Measurements from ENCODE around the gene ADD2.

Gene ADD2

DNA sequence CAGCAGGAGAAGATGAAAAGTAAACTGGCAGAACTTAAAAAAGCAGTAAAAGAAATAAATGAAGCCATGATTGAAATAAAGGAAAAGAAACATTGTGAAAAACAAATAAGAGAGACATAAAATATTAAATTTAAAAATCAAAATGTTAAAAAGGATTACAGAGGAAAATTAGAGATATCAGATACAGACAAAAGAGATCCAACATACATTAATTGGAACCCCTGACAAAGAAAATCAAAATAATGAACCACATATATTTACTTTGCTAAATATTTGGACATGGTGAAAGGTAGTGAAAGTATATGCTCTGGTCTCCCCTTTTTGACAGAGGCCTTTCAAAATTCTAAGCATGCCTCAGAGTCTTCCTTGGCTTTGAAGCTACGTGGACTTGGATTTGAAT, 134.5 kb downstream of the ADD2 start:
- CTCF ChIA-PET: interaction anchor here (1.1 kb wide), 1 partner anchor 10 kb away, joined by 4 read pairs; no protein-coding TSS in a partner anchor
- POLR2A ChIA-PET: no interaction called here
- TF ChIP-seq CTBP1 (IDR thresholded peaks at IDR 0.05; ENCODE audit: borderline replicate concordance) (no peak), NFRKB (IDR thresholded peaks at IDR 0.05) (no peak), ZNF384 (IDR thresholded peaks at IDR 0.05) (no peak), FOXK2 (IDR thresholded peaks at IDR 0.05) (no peak), L3MBTL2 (conservative IDR thresholded peaks at IDR 0.05) (no peak), LEF1 (IDR thresholded peaks at IDR 0.05; ENCODE audit: borderline replicate concordance) (no peak), ELF4 (IDR thresholded peaks at IDR 0.05) (no peak), ARNT (IDR thresholded peaks at IDR 0.05) (no peak), TARDBP (IDR thresholded peaks at IDR 0.05) (no peak), BHLHE40 (IDR thresholded peaks at IDR 0.05; ENCODE audit: borderline replicate concordance) (no peak), SUZ12 (IDR thresholded peaks at IDR 0.05) (no peak), HDGF (IDR thresholded peaks at IDR 0.05; ENCODE audit: borderline replicate concordance) (no peak), SP1 (IDR thresholded peaks at IDR 0.05) (no peak), FOXA1 (IDR thresholded peaks at IDR 0.05) (no peak), FOXM1 (IDR thresholded peaks at IDR 0.05; ENCODE audit: borderline replicate concordance) (no peak)
- TF ChIP-seq, protein P1, sequence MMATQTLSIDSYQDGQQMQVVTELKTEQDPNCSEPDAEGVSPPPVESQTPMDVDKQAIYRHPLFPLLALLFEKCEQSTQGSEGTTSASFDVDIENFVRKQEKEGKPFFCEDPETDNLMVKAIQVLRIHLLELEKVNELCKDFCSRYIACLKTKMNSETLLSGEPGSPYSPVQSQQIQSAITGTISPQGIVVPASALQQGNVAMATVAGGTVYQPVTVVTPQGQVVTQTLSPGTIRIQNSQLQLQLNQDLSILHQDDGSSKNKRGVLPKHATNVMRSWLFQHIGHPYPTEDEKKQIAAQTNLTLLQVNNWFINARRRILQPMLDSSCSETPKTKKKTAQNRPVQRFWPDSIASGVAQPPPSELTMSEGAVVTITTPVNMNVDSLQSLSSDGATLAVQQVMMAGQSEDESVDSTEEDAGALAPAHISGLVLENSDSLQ (IDR thresholded peaks at IDR 0.05): no peak
- no peak for DNase-seq (ENCODE audit: extremely low spot score)

DNA sequence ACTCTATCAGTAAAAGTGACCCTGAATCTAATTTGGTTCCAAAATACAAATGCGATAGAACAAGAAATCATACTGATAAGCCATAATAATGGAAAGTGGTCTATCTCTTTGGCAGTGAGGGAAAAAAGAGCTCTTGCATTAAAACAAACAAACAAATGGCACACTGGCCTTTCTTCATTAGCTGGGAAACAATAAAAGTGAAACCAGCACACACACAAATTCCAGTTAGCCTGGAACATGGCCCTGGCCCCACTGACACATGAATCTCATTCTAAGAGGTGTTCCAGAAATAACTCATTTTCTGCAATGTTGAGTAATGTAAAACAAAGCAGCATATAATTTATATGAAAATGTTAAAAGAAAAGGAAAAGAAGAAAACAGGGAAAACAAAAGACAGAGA, 135.0 kb downstream of the ADD2 start:
- ChIA-PET CTCF (interaction anchor here (1.1 kb wide), 1 partner anchor 11 kb away, joined by 4 read pairs; no protein-coding TSS in a partner anchor), POLR2A (no interaction called here)
- TF ChIP-seq LEF1 (IDR thresholded peaks at IDR 0.05; ENCODE audit: borderline replicate concordance) (no peak), NFRKB (IDR thresholded peaks at IDR 0.05) (no peak), SP1 (IDR thresholded peaks at IDR 0.05) (no peak), ELF4 (IDR thresholded peaks at IDR 0.05) (no peak), CTBP1 (IDR thresholded peaks at IDR 0.05; ENCODE audit: borderline replicate concordance) (no peak), HDGF (IDR thresholded peaks at IDR 0.05; ENCODE audit: borderline replicate concordance) (no peak), FOXK2 (IDR thresholded peaks at IDR 0.05) (no peak), ARNT (IDR thresholded peaks at IDR 0.05) (no peak)
- TF ChIP-seq, protein P1 (IDR thresholded peaks at IDR 0.05): no peak
- DNase-seq (ENCODE audit: extremely low spot score): no peak

DNA sequence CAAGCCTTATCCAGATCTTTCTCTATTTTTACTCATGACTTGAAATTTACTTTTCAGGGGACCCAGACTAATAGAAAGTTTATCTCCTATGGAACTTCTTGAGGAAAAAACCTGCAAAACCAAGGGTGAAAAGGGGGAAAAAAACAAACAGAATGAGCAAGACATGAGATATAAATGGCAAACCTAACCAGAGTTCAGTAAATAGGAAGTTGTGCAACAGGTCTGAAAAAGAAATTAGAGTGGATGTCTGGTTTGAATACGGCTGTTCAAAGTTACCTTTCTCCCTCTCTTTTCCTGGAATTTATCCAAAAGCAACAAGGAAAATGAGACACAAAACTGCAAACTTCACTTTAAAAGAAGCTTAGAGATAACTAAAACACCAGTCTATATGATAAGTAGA, 135.6 kb downstream of the ADD2 start:
- ChIA-PET CTCF (interaction anchor here (1.1 kb wide), 1 partner anchor 11 kb away, joined by 4 read pairs; no protein-coding TSS in a partner anchor), POLR2A (no interaction called here)
- DNase-seq (ENCODE audit: extremely low spot score): no peak
- TF ChIP-seq, protein P1 (IDR thresholded peaks at IDR 0.05): no peak
- TF ChIP-seq NFRKB (IDR thresholded peaks at IDR 0.05) (no peak), TARDBP (IDR thresholded peaks at IDR 0.05) (no peak), FOXK2 (IDR thresholded peaks at IDR 0.05) (no peak), L3MBTL2 (conservative IDR thresholded peaks at IDR 0.05) (no peak), ELF4 (IDR thresholded peaks at IDR 0.05) (no peak), CTBP1 (IDR thresholded peaks at IDR 0.05; ENCODE audit: borderline replicate concordance) (no peak), ZNF384 (IDR thresholded peaks at IDR 0.05) (no peak), SP1 (IDR thresholded peaks at IDR 0.05) (no peak), ARNT (IDR thresholded peaks at IDR 0.05) (no peak), SUZ12 (IDR thresholded peaks at IDR 0.05) (no peak), HDGF (IDR thresholded peaks at IDR 0.05; ENCODE audit: borderline replicate concordance) (no peak), FOXM1 (IDR thresholded peaks at IDR 0.05; ENCODE audit: borderline replicate concordance) (no peak), BHLHE40 (IDR thresholded peaks at IDR 0.05; ENCODE audit: borderline replicate concordance) (no peak), LEF1 (IDR thresholded peaks at IDR 0.05; ENCODE audit: borderline replicate concordance) (no peak), FOXA1 (IDR thresholded peaks at IDR 0.05) (no peak)

DNA sequence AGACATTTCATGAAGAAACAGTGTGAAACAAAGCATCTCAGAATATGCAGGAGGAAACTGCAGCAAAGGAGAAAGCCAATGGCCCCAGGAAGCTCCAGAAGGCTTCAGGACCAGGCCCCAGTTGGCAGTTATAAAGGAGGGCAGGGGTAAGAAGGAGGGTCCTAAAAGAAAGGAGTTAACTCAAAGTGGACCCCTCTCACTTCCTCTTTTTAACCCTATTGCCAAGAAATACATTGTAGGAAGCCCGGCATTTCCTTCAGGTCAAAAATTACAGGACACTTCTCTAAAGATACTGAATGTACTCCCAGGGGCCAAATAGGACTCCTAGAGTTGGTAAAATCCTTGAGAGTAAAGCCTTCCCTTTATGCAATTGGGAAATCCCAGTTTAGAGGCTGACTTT, 137.2 kb downstream of the ADD2 start:
- CTCF ChIA-PET: no interaction called here
- DNase-seq (ENCODE audit: extremely low spot score): no peak
- POLR2A ChIA-PET: no interaction called here
- TF ChIP-seq LEF1 (IDR thresholded peaks at IDR 0.05; ENCODE audit: borderline replicate concordance) (no peak), HDGF (IDR thresholded peaks at IDR 0.05; ENCODE audit: borderline replicate concordance) (no peak), ZNF384 (IDR thresholded peaks at IDR 0.05) (no peak), FOXA1 (IDR thresholded peaks at IDR 0.05) (no peak), BHLHE40 (IDR thresholded peaks at IDR 0.05; ENCODE audit: borderline replicate concordance) (no peak), FOXM1 (IDR thresholded peaks at IDR 0.05; ENCODE audit: borderline replicate concordance) (no peak), ARNT (IDR thresholded peaks at IDR 0.05) (no peak), SP1 (IDR thresholded peaks at IDR 0.05) (no peak), ELF4 (IDR thresholded peaks at IDR 0.05) (no peak), TARDBP (IDR thresholded peaks at IDR 0.05) (no peak), L3MBTL2 (conservative IDR thresholded peaks at IDR 0.05) (no peak), CTBP1 (IDR thresholded peaks at IDR 0.05; ENCODE audit: borderline replicate concordance) (no peak), FOXK2 (IDR thresholded peaks at IDR 0.05) (no peak), NFRKB (IDR thresholded peaks at IDR 0.05) (no peak), SUZ12 (IDR thresholded peaks at IDR 0.05) (no peak)
- TF ChIP-seq, protein P1 (IDR thresholded peaks at IDR 0.05): no peak

DNA sequence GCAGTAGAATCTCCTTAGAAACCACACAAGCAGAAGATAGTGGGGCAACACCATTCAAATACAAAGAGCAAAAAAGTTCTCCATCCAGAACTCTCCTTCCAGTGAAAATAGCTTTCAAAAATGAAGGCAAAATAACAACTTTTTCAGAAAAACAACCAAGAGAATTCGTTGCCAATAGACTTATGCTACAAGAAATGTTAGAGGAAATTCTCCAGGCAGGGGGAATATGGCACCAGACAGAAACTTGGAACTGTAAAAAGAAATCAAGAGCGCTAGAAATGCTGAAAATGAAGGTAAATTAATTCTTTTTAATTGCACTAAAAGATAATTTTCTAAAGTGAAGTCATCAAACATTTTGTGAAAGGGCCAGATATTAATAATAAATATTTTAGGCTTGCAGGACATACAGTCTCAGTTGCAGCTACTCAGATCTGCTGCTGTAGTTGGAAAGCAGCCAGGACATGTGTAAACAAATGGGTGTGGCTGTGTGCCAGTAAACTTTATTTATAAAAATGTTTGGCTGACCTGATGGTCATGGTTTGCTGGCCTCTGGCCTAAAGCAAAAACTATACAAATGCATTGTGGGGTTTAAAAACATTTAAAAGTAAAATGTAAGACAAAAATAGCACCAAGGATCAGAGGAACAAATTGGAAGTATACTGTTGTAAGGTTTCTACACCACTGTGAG, 140.6 kb downstream of the ADD2 start:
- DNase-seq (ENCODE audit: extremely low spot score): no peak
- ChIA-PET CTCF (interaction anchor here (1.1 to 1.6 kb wide), 2 partner anchors 10 to 18 kb away, joined by 3 read pairs; no protein-coding TSS in a partner anchor), POLR2A (no interaction called here)
- no peak for TF ChIP-seq L3MBTL2 (conservative IDR thresholded peaks at IDR 0.05)
